Vagina (tissue), 2 donors: Measurements from ENCODE around the gene CLDN16. TPM values are rescaled to one million over a fixed set of nuclear protein-coding genes. Genes with fewer than 3 reads are reported as not detected.

Experiments used
- DNase-seq, 2 donors: peaks; one replicate each; pipeline ENCODE4 v3.0.0-alpha.2; 2017; ENCODE audit errors: extremely low spot score in 2 of 2
- H3K27ac ChIP-seq: fragments of 200-600 bp; sonication (generic); one replicate; pipeline ENCODE4 v1.5.1; 2019
- H3K27me3 ChIP-seq: fragments of 200-600 bp; sonication (generic); one replicate; pipeline ENCODE4 v1.5.1; 2019
- H3K36me3 ChIP-seq, 2 donors: fragments of 200-600 bp; sonication (generic); one replicate each; pipeline ENCODE4 v1.5.1; 2017 to 2019
- H3K4me1 ChIP-seq: fragments of 200-600 bp; sonication (generic); one replicate; pipeline ENCODE4 v1.5.1; 2019
- H3K4me3 ChIP-seq, 2 donors: fragments of 200-600 bp; sonication (generic); 1 replicate in 1 of 2; 2 replicates in 1 of 2; pipeline ENCODE4 v1.5.1; 2016 to 2019
- H3K9me3 ChIP-seq: fragments of 200-600 bp; sonication (generic); one replicate; pipeline ENCODE4 v1.5.1; 2019
- POLR2A ChIP-seq, 2 donors: fragments of 450-650 bp; IDR thresholded peaks; one replicate each; pipeline ENCODE4 v1.6.1; 2017; ENCODE audit warnings: antibody characterized with exemption in 2 of 2, mild to moderate bottlenecking in 2 of 2, moderate library complexity in 2 of 2
- POLR2AphosphoS5 ChIP-seq, 2 donors: sonication (generic); formaldehyde crosslinking; IDR thresholded peaks; one replicate each; pipeline ENCODE4 v1.9.0; 2017; ENCODE audit warnings: antibody characterized with exemption in 2 of 2, mild to moderate bottlenecking in 2 of 2, low read depth in 1 of 2; ENCODE audit not compliant: insufficient read depth in 1 of 2
- intact Hi-C: fragments of 100-400 bp; cut with DNase I; formaldehyde crosslinking; loops from one replicate; pipeline ENCODE4 v1.15.1; 2023
- total RNA-seq: library from RNA; depleted of rRNA; stranded (reverse); fragments of >200 nt; gene quantifications from one replicate; pipeline ENCODE4 v1.2.3, GENCODE V29; 2016
- TF ChIP-seq, protein P1 (sequence below), 3 experiments: fragments of 450-650 bp in 2 of 3; fragments of 200-600 bp in 1 of 3; sonication (generic) in 1 of 3; IDR thresholded peaks; one replicate each; pipeline ENCODE4 v1.5.1; 2017 to 2019; ENCODE audit warnings: antibody characterized with exemption in 3 of 3, mild to moderate bottlenecking in 2 of 3, moderate library complexity in 2 of 3

CLDN16 gene, protein sequence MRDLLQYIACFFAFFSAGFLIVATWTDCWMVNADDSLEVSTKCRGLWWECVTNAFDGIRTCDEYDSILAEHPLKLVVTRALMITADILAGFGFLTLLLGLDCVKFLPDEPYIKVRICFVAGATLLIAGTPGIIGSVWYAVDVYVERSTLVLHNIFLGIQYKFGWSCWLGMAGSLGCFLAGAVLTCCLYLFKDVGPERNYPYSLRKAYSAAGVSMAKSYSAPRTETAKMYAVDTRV
- total RNA-seq: 0.49 TPM

DNA sequence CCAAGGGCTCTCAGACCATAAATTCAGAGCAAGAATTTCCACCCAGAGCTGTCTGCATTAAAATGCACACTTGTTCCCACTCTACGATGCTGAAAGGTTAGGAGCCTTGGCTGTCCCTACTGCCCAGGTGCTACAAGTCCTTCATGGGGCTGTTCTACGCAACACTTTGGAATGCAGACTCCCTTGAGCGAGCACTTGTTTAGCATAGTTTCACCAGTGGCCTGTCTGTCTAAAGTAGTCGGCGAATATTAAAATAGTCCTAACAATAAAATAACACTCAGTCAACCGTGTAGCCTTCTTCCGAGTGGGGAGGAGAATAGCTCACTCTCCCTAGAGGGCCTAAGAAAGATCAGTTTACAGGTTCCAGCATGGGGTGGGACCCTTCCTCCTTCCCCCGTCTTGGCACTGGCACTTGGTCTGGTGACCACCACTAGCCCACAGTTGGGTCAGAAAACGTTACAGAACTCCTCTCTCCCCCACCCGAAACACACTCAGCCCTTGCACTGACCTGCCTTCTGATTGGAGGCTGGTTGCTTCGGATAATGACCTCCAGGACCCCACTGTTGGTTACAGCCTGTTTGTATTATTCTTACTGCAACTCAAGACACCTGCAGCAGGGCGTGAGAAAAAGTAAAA is at the start of gene CLDN16:
TSS of gene CLDN16 (plus strand) at position 586 of the 636 bp plus-strand sequence. CDS start 167 bp downstream, outside the sequence.
- Histone ChIP-seq H3K27me3 (no peaks in the 10 kb centered on the region), H3K9me3 (no peaks in the 10 kb centered on the region), H3K4me3 (no peak within 1 kb of the TSS), H3K4me1 (no peaks in the 10 kb centered on the region), H3K36me3 (no peaks in the 10 kb centered on the region), H3K27ac (no peak within 1 kb of the TSS)
- TF ChIP-seq, protein P1, sequence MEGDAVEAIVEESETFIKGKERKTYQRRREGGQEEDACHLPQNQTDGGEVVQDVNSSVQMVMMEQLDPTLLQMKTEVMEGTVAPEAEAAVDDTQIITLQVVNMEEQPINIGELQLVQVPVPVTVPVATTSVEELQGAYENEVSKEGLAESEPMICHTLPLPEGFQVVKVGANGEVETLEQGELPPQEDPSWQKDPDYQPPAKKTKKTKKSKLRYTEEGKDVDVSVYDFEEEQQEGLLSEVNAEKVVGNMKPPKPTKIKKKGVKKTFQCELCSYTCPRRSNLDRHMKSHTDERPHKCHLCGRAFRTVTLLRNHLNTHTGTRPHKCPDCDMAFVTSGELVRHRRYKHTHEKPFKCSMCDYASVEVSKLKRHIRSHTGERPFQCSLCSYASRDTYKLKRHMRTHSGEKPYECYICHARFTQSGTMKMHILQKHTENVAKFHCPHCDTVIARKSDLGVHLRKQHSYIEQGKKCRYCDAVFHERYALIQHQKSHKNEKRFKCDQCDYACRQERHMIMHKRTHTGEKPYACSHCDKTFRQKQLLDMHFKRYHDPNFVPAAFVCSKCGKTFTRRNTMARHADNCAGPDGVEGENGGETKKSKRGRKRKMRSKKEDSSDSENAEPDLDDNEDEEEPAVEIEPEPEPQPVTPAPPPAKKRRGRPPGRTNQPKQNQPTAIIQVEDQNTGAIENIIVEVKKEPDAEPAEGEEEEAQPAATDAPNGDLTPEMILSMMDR (IDR thresholded peaks at IDR 0.05): no peak
- TF ChIP-seq POLR2AphosphoS5 (IDR thresholded peaks at IDR 0.05; ENCODE audit: insufficient read depth in 1 of 2, low read depth in 1 of 2): no peak
- no peak for TF ChIP-seq POLR2A (IDR thresholded peaks at IDR 0.05)
- intact Hi-C loops: no loop called here
- no peak for DNase-seq

DNA sequence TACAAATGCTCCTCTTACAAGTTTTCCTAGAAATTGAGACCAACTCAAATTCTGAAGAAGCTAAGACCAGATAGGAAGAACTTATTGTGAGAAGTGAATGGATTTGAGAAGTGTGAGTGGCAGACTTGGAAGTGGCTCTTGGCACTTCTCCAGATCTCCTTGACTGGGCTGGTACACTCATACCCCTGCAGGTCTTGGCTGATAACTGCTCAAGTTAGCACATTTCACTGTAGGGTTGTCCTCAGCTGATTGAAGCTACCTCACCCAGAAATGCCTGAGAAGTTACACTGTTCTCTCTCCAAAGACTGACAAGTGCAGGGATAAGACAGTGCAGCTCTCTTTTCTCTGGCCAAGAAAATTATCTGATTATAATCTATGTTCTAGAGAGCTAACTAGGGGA is 49.2 kb upstream of the CLDN16 start:
- Histone ChIP-seq H3K4me3 (no peak overlapping the region), H3K9me3 (no peaks in the 10 kb centered on the region), H3K36me3 (no peaks in the 10 kb centered on the region), H3K27ac (no peak overlapping the region), H3K27me3 (no peaks in the 10 kb centered on the region), H3K4me1 (no peaks in the 10 kb centered on the region)
- intact Hi-C loops: no loop called here
- DNase-seq: no peak
- TF ChIP-seq POLR2AphosphoS5 (IDR thresholded peaks at IDR 0.05; ENCODE audit: insufficient read depth in 1 of 2, low read depth in 1 of 2): no peak
- TF ChIP-seq, protein P1 (IDR thresholded peaks at IDR 0.05): no peak
- no peak for TF ChIP-seq POLR2A (IDR thresholded peaks at IDR 0.05)

DNA sequence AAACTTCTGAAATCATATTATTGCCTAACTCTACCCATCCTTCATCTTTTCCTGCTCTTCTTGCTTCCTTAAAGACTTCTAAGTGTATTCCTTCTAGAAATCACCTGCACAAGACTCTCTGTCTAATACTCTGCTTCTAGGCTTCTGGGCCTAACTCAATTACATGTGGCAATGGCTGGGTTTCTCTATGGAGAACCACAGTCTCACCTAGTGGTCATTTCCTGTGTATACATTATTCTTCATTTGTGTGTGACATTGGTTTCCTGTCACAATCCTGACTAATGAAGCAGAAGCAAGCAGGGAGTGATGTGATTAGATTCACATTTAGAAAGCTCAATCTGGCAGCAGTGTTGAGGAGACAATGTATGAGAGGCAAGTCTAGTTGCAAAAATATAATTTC is 48.8 kb upstream of the CLDN16 start:
- no peak for DNase-seq
- no peaks in the 10 kb centered on the region for H3K4me1 ChIP-seq
- no peaks in the 10 kb centered on the region for H3K9me3 ChIP-seq
- intact Hi-C loops: no loop called here
- TF ChIP-seq POLR2AphosphoS5 (IDR thresholded peaks at IDR 0.05; ENCODE audit: insufficient read depth in 1 of 2, low read depth in 1 of 2): no peak
- no peak overlapping the region for H3K27ac ChIP-seq
- H3K36me3 ChIP-seq: no peaks in the 10 kb centered on the region
- no peak overlapping the region for H3K4me3 ChIP-seq
- no peaks in the 10 kb centered on the region for H3K27me3 ChIP-seq

DNA sequence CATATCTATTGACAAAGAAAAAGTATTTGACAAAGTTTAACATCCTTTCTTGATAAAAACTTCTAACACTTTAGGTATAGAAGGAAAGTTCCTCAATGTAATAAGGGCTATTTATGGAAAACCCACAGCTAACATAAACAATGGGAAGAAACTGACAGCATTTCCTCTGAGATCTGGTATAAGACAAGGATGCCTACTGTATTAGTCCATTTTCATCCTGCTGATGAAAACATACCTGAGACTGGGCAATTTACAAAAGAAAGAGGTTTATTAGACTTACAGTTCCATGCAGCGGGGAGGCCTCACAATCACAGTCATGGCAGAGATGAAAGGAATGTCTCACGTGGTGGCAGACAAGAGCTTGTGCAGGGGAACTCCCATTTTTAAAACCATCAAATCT is 47.9 kb upstream of the CLDN16 start:
- Histone ChIP-seq H3K36me3 (no peaks in the 10 kb centered on the region), H3K27me3 (no peaks in the 10 kb centered on the region), H3K4me1 (peaks cover 5% of the 10 kb centered on the region), H3K27ac (no peak overlapping the region), H3K4me3 (no peak overlapping the region), H3K9me3 (no peaks in the 10 kb centered on the region)
- intact Hi-C loops: no loop called here
- no peak for TF ChIP-seq POLR2A (IDR thresholded peaks at IDR 0.05)
- TF ChIP-seq, protein P1 (IDR thresholded peaks at IDR 0.05): no peak
- TF ChIP-seq POLR2AphosphoS5 (IDR thresholded peaks at IDR 0.05; ENCODE audit: insufficient read depth in 1 of 2, low read depth in 1 of 2): no peak
- DNase-seq: no peak

DNA sequence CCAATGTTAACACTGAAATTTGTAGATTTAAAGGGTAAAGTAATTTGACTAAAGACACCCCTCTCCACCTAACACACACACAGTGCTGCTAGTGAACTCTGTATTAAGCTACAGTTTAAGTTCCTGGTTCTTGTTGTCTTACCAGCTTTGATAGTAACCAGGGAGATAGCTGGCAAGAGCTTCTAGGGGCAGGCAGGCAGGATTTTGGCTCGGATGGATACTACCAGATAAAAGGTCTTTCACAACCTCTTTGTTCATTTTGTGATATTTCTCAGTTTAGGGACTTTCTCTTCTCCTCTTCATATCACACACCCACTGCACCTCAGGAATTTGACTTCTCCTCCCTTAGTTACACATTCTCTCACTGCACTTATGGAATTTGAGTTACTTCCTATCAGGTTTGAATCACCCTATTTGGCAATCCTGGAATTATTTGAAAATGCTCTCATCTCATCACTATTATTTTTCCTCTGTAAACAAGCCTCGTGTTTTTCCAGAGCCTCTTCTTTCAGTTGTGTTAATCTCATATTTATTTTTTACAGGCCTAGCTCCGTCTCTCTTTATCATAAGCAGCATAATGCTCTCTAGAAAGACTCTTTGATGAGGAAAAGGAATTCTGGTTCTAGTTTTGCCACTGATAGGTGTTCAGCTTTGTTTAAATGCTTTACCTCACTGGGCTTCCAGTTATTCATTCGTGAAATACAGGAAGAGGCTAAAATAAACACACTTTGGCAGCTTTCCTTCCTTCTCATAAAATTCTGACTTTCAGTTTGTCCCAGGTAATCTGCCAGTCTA is 42.7 kb upstream of the CLDN16 start:
- no peak overlapping the region for H3K4me3 ChIP-seq
- no peaks in the 10 kb centered on the region for H3K36me3 ChIP-seq
- H3K9me3 ChIP-seq: no peaks in the 10 kb centered on the region
- intact Hi-C loops: no loop called here
- no peaks in the 10 kb centered on the region for H3K27me3 ChIP-seq
- peak overlapping the region; percentile 54 for H3K27ac ChIP-seq
- peaks cover 16% of the 10 kb centered on the region for H3K4me1 ChIP-seq
- DNase-seq: no peak
- TF ChIP-seq POLR2AphosphoS5 (IDR thresholded peaks at IDR 0.05; ENCODE audit: insufficient read depth in 1 of 2, low read depth in 1 of 2) (no peak), POLR2A (IDR thresholded peaks at IDR 0.05) (no peak)
- TF ChIP-seq, protein P1 (IDR thresholded peaks at IDR 0.05): no peak
